Measurements from ENCODE around the gene COPG1.

COPG1 gene

DNA sequence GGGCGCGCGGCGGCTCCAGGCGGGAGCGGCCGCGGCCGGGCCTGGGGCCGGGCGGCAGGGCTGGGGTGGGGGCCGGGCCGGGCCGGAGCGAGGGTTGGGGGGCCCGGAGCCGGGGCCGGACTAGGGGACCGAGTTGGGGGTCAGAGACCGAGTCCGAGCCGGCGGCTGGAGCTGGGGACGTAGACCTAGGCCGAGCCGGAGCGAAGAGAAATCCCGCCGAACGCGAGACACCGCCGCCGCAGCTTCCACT, 66.5 kb downstream of the COPG1 start:
- no peak for DNase-seq

DNA sequence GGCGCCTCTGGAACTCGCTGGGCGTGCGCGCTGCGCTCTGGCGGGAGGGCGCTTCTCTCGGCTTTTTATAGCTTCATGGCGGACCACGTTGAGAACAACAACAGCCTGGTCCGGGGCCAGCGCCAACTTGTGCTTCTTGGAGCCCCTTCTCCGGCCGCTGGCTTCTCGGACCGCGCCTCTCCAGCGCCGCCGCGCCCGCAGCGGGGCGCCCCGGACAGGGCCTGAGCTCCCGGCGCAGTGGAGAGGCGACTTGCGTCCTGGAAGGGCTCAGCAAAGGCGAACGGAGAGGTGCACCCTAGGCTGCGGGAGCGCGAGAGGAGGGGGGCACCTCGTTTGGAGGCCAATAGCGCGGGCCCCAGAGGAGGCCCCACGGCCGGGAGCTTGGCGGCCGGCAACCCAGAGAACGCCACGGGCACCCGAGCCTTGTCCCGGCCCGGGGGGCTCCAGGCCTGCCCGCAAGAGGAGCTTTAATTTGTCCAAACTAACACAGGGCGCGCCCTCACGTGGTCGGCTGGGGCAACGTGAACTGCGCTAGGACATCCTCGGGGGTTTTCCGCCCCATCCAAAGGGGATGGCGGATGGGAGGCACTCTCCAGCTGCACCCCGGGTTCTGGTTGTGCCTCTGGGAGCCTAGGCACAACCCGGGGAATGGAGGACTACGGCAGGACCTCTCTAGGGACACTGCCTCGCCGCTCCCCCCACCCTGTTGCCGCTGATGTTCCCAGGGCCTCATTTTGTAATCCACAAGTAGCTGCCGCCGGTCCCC, 67.0 kb downstream of the COPG1 start:
- DNase-seq: peak; percentile 83

DNA sequence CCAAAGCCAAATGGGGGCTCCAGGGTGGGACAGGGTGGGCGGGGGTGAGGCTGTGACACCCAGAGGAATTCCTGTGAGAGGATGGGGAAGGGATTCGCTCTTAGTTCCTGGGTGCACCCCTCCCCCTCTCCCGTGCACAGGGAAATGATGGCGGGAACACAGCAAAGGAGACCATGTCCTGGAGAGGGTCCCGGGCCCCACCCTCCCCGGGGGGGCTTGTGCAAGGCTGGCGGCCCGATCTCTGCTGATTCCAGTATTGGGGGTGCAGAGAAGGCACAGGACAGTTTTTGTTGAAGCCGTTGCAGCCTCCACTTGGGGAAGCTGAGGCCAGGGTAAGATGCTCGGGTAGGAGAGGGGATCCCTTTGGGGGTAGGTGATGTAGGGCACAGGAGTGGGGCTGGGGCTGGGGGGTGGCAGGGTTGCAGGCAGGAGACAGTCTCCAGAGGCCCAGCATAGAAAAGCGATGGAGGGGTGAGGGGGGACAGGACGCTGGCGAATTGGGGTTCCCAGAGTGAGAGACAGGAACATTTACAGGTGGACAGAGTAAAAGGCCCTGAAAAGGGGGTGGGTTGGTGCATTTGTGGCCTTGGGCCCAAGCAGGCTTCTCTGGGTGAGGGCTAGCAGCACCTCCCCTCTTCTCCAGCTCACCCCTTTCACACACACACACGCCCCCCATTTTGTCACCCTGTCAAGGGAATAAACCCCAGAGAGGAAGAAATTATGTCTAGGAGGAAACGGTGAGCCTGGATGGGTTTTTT, 67.8 kb downstream of the COPG1 start:
- no peak for DNase-seq

DNA sequence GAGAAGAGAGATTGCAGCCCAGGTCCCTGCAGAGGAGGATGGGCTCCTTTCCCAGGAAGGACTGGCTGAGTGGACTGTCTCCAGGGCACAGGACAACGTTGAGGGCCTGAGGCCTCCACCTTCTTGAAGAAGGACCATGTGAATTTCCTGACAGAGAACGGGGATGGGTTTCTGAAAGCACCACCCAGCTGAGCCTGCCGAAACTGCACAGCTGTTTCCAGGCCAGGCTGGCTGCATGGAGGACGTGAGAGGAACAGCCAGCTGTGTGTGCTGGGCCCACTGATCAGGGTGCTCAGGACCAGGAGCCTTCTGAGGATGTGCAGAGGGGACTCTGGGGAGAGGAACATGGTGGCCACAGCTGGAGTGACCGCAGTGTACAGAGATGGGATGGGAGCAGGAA, 68.4 kb downstream of the COPG1 start:
- DNase-seq: no peak

DNA sequence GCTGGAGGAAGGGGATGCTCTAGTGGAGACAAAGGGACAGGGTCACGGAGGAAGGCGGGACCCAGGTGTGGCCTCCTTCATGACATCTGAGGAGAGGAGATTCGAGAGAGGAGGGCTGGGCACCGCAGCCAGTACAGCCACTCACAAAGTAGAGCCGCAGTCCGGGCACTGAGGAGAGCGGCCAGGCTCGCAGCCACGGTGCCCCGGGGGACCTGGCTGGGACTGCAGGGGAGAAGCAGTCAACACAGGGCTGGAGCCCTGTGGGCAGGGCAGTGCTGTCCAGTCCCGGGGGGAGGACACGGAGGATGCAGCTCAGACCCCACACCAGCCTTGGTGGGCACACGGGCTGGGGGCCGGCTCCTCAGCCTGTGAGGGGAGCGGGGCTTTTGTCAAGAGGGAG, 69.5 kb downstream of the COPG1 start:
- no peak for DNase-seq

DNA sequence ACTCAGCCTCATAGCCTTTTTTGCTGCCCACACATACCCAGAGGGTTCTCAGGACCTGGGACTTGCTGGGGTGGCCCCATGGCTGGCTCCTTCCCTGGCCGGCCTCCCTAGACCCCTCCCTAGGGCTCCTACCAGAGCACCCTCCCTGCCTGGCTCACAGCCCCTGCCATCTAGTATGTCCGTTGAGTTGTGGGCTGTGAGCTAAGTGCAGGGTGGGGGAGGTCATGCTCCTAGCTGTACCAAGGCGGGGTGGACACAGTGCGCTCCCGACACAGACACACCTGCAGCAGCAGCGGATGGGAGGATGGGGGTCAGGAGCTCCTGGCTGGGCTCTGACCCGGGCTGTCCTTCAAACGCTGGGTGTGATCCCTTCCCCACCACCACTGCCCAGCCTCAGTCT, 70.9 kb downstream of the COPG1 start:
- no peak for DNase-seq

DNA sequence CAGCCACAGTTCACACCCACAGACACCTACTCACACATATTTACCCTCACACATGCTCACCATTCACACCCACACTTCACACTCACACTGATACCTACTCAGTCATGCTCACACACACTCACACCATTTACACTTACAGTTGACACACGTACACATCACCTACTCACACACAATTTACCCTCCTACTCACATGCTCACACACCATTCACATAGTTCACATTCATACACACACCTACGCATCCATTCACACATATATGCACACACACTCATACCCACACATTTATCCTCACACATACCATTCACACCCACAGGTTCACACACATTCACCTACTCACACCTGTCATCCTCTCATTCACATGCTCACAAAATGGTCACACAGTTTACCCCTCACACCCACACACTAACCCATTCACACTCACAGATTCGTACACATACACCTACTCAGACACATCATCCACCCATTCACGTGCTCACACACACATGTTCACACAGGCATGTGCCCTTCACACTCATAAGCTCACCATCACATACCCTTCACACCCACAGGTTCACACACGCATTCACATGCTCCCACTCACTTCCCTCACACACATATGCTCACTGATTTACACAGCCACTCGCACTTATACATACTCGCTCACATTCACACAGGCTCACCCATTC, 71.5 kb downstream of the COPG1 start:
- DNase-seq: no peak

DNA sequence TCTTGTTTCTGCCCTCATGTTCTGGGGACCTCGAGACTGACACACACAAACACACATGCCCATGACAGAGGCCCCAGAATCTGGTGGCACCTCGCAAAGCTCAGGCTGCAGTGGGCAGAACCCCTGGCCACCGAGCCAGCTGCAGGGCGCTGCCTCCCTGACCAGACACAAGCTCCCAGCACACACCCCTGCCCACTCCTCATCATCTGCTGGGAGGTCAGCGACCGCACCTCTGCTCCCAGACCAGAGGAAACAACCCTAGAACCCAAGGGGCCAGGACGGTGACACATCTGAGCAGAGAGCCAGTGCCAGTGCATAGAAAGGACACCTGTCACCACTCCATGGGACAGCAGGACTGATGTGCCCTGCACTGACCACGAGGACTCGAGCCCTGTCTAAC, 72.5 kb downstream of the COPG1 start:
- no peak for DNase-seq

DNA sequence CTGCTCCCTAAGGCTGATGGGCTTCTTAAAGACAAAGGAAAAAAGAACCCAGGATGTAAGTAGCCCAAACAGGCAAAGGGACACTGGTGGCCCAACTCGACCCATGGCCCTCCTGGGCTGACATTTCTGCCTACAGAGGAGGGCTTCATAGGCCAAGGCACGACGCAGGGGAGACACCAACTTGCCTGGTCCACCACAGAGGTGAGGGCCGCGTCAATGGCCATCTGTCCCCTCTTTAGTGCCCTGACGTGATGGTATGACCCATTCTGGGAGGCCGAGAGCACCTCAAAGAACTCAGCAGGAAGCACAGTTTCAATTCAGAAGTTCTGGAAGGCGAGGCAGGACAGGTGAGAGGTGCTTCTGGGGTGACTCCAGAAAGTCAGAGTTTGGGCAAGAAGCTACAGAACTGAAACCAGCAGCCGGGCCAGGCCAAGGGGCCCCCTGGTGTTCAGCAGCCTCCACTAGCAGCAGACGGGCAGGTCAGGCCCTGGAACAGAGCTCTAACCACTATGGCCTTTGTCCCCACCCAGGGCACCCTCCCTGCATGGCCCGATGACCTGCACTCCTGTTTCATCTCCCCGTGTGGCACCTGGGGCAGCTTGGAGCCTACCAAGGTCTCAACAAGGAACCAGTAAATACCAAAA, 74.4 kb downstream of the COPG1 start:
- no peak for DNase-seq

DNA sequence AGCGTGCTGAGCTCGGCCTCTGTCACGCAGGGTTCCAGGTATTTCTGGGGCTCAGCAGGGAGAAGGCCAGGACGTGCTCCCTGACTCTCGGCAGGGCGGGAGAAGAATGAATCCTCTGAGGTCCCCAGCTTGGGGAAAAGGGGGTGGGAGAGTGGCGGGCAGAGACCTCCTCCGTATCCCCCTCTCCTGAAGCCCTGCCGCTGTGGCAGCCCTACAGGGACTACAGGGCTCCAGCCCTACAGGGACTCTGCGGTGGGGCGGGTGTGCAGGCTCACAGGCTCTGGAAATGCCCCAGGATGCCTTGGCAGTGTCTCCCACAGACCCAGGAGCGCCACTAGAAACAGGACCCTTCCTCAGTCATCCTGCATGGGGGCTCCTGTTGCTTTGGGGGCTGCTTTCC, 75.4 kb downstream of the COPG1 start:
- DNase-seq: no peak

DNA sequence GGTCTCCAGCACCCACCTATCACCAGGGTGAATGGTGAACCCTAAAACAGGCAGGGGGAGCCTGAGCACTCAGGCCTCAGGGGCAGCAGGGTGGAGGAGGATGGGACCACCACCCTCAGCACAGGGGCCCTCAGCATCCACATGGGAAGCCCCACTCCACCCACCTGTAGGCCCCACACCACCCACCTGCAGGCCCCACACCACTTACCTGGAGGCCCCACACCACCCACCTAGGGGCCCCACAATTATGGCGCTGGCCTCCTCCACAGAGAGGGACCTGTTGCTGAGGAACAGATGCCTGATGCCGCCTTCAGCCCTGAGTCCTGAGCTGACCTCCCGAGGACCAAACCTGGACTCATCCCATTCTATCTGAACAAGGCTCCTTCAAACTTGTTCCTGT, 76.0 kb downstream of the COPG1 start:
- no peak for DNase-seq

DNA sequence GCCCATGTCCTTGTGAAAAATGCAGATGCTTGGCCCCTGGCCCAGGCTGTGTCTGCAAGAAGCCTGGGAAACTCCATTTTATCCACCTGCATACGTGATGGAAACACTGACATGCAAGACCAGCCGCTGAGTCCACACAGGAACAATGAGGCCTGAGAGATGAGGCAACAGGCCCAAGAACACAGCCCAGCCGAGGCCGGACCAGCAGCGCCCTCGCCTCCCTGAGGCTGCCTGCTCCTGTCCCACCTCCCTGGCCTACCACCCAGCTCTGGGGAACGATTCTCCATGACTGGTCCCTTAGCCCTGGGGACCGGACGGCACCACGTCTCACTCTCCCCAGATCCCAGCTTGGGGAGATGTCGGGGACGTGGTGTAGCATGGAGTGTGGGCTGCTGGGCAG, 76.7 kb downstream of the COPG1 start:
- DNase-seq: no peak

DNA sequence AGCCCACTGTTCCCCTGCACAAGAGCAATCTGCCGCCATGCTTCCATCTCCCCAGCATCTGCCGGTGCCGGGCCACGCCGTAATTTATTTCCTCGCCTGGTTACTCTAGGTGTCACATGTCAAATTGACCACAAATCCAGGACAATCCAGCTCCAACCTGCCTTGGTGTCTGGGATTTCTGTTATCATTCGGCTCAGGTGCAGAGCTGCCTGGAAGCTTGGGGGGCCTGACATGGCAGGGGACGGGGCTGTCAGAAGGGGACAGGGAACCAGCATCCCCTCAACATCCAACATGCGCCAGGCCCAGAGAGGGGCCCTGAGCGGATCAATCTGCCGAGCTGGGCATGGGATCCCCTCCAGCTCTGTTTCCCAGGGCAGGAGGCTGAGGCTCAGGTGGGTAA, 77.2 kb downstream of the COPG1 start:
- DNase-seq: no peak
